ENCODE measurements around the gene TIMM10. TPM values are rescaled to one million over a fixed set of nuclear protein-coding genes. Genes with fewer than 3 reads are reported as not detected.

TIMM10 gene
- total and polyA plus RNA-seq, 2 experiments from 2014 or later = 23.3 to 99.4 TPM

GRCh38 chr11:57511741-57512430 is 18.7 kb downstream of the TIMM10 start:
- TF ChIP-seq EZH2phosphoT487 (IDR thresholded peaks at IDR 0.05; ENCODE audit: low read depth, severe bottlenecking, unreplicated experiment) (no peak), CTCF (IDR thresholded peaks at IDR 0.05; ENCODE audit: poor library complexity) (no peak), EZH2 (IDR thresholded peaks at IDR 0.05; ENCODE audit: borderline replicate concordance) (no peak)
- Histone ChIP-seq H4K20me1 (ENCODE audit: insufficient read depth, poor library complexity, severe bottlenecking) (no peaks in the 10 kb centered on the region), H3K9me3 (ENCODE audit: low read depth) (no peaks in the 10 kb centered on the region), H3K27ac (no peak overlapping the region), H3K79me2 (no peaks in the 10 kb centered on the region), H3K27me3 (peaks cover 4% of the 10 kb centered on the region), H3K36me3 (replicated peaks; ENCODE audit: insufficient read depth, low read depth) (no peaks in the 10 kb centered on the region), H3K4me3 (no peak overlapping the region), H3K9me2 (replicated peaks; ENCODE audit: insufficient read depth) (no peaks in the 10 kb centered on the region), H3K4me1 (ENCODE audit: insufficient read depth) (peaks cover 5% of the 10 kb centered on the region), H3K4me2 (no peak overlapping the region), H2AFZ (no peak overlapping the region)
- DNase-seq (ENCODE audit: low spot score) = no peak
- 93% methylated on average over 6 of the region's 6 CpGs for WGBS (ENCODE audit: low lambda C conversion rate, missing lambda C conversion rate)

GRCh38 chr11:57508341-57509170 is 22.0 kb downstream of the TIMM10 start:
- Histone ChIP-seq H3K9me3 (ENCODE audit: low read depth) (no peaks in the 10 kb centered on the region), H3K27me3 (no peaks in the 10 kb centered on the region), H3K36me3 (replicated peaks; ENCODE audit: insufficient read depth, low read depth) (no peaks in the 10 kb centered on the region), H3K4me3 (no peak overlapping the region), H2AFZ (no peak overlapping the region), H3K27ac (no peak overlapping the region), H3K4me1 (ENCODE audit: insufficient read depth) (no peaks in the 10 kb centered on the region), H3K79me2 (no peaks in the 10 kb centered on the region), H4K20me1 (ENCODE audit: insufficient read depth, poor library complexity, severe bottlenecking) (no peaks in the 10 kb centered on the region), H3K4me2 (no peak overlapping the region), H3K9me2 (replicated peaks; ENCODE audit: insufficient read depth) (no peaks in the 10 kb centered on the region)
- DNase-seq (ENCODE audit: low spot score) = no peak
- WGBS (ENCODE audit: low lambda C conversion rate, missing lambda C conversion rate) = 92% methylated on average over 7 of the region's 7 CpGs
- TF ChIP-seq CTCF (IDR thresholded peaks at IDR 0.05; ENCODE audit: poor library complexity) (no peak), EZH2phosphoT487 (IDR thresholded peaks at IDR 0.05; ENCODE audit: low read depth, severe bottlenecking, unreplicated experiment) (no peak), EZH2 (IDR thresholded peaks at IDR 0.05; ENCODE audit: borderline replicate concordance) (no peak)

GRCh38 chr11:57506522-57506921 is 24.0 kb downstream of the TIMM10 start:
- no peak overlapping the region for H3K4me3 ChIP-seq
- no peaks in the 10 kb centered on the region for H3K4me1 ChIP-seq (ENCODE audit: insufficient read depth)
- H3K79me2 ChIP-seq = no peaks in the 10 kb centered on the region
- no peaks in the 10 kb centered on the region for H3K27me3 ChIP-seq
- no peaks in the 10 kb centered on the region for H3K9me2 ChIP-seq (replicated peaks; ENCODE audit: insufficient read depth)
- H2AFZ ChIP-seq = no peak overlapping the region
- 94% methylated on average over 1 of the region's 1 CpG for WGBS (ENCODE audit: low lambda C conversion rate, missing lambda C conversion rate)
- no peak for DNase-seq (ENCODE audit: low spot score)
- H3K4me2 ChIP-seq = no peak overlapping the region
- no peaks in the 10 kb centered on the region for H4K20me1 ChIP-seq (ENCODE audit: insufficient read depth, poor library complexity, severe bottlenecking)
- H3K36me3 ChIP-seq (replicated peaks; ENCODE audit: insufficient read depth, low read depth) = no peaks in the 10 kb centered on the region
- no peak overlapping the region for H3K27ac ChIP-seq
- H3K9me3 ChIP-seq (ENCODE audit: low read depth) = no peaks in the 10 kb centered on the region
- TF ChIP-seq CTCF (IDR thresholded peaks at IDR 0.05; ENCODE audit: poor library complexity) (no peak), EZH2phosphoT487 (IDR thresholded peaks at IDR 0.05; ENCODE audit: low read depth, severe bottlenecking, unreplicated experiment) (no peak), EZH2 (IDR thresholded peaks at IDR 0.05; ENCODE audit: borderline replicate concordance) (no peak)
